GM21723 (cell line): ENCODE results near the gene KCNIP1.

Experiments
- ATAC-seq: cut with Tn5 transposase; IDR thresholded peaks from one replicate; pipeline ENCODE4 v1.9.1; 2021; ENCODE audit warnings: mild to moderate bottlenecking, moderate library complexity; ENCODE audit not compliant: unreplicated experiment

The KCNIP1 gene

GRCh38 chr5:170562166-170562874 lies 58.5 kb downstream of the KCNIP1 start:
- no peak for ATAC-seq

- ATAC-seq, result no peak
These were observed 59.0 kb downstream of the KCNIP1 start for GRCh38 chr5:170562875-170563228.

- ATAC-seq, result no peak
These were observed 60.2 kb downstream of the KCNIP1 start for GRCh38 chr5:170563824-170564567.

GRCh38 chr5:170565072-170565471 lies 61.3 kb downstream of the KCNIP1 start:
- no peak for ATAC-seq

- ATAC-seq, result no peak
These were observed 65.3 kb downstream of the KCNIP1 start for GRCh38 chr5:170569101-170569500.

- no peak for ATAC-seq
These were observed 66.7 kb downstream of the KCNIP1 start for GRCh38 chr5:170570476-170570875.

- ATAC-seq, result no peak
These were observed 67.5 kb downstream of the KCNIP1 start for GRCh38 chr5:170571281-170571731.

- ATAC-seq, result peak; percentile 86
These were observed 68.3 kb downstream of the KCNIP1 start for GRCh38 chr5:170571875-170572852.

- no peak for ATAC-seq
These were observed 69.3 kb downstream of the KCNIP1 start for GRCh38 chr5:170573114-170573513.

- no peak for ATAC-seq
These were observed 69.8 kb downstream of the KCNIP1 start for GRCh38 chr5:170573660-170574059.

- ATAC-seq, result no peak
These were observed 73.0 kb downstream of the KCNIP1 start for GRCh38 chr5:170576602-170577535.

- ATAC-seq, result no peak
These were observed 75.8 kb downstream of the KCNIP1 start for GRCh38 chr5:170579601-170580000.

- ATAC-seq, result no peak
These were observed 77.4 kb downstream of the KCNIP1 start for GRCh38 chr5:170581211-170581610.

- ATAC-seq, result no peak
These were observed 79.0 kb downstream of the KCNIP1 start for GRCh38 chr5:170582644-170583330.

GRCh38 chr5:170584003-170584402 lies 80.2 kb downstream of the KCNIP1 start:
- ATAC-seq, result no peak

- ATAC-seq, result no peak
These were observed 80.7 kb downstream of the KCNIP1 start for GRCh38 chr5:170584450-170585058.

GRCh38 chr5:170585273-170585948 lies 81.6 kb downstream of the KCNIP1 start:
- ATAC-seq, result no peak

GRCh38 chr5:170587808-170588207 lies 84.0 kb downstream of the KCNIP1 start:
- no peak for ATAC-seq

- ATAC-seq, result no peak
These were observed 85.8 kb downstream of the KCNIP1 start for GRCh38 chr5:170589643-170590042.
